ENCODE data around the gene SEMA4F. TPM values are rescaled to one million over a fixed set of nuclear protein-coding genes. Genes with fewer than 3 reads are reported as not detected.

SEMA4F gene
- total RNA-seq, 1 donor from 2014 or later: 12.5 TPM

DNA sequence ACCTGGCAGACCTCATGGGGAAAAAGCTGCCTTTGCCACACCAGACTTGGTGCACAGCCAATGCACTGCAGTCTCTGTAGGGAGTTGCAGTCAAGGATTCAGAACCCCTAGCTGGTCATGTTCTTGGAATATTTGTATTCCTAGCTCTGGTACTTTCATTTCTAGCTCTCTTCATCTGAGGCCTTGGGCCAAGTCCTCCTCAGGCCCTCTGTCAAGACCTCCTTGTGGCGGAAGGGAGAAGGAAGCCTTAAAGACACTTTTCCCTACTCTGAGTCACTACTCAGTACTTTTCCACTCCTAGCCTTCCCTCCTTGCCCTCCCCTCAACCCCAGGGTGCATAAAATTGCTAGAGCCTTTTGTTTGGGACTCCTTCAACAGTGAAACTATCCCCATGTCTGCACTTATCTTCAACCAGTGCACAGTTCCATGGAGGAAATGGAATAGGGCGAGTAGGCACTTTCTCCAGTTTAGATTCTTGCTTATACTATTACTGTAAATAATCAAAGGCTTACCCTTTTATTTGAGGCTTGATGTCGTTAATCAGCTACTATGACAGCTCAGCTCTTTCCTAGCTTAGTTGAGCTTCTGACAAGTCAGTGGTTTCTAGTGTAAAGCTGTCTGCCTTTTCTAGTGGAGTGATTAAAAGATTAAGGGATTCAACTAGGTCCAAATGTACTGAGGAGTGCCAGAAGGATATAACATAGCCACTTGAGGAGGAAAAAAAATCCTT, 21.7 kb upstream of the SEMA4F start:
- no peak for FAIRE-seq
- peaks cover 4% of the 10 kb centered on the region for H3K27me3 ChIP-seq (ENCODE audit: insufficient read depth, low read length)
- H3K9ac ChIP-seq (ENCODE audit: low read length): no peak overlapping the region
- no peaks in the 10 kb centered on the region for H3K36me3 Mint-ChIP-seq (ENCODE audit: low read depth, unreplicated experiment)
- no peak overlapping the region for H3K4me3 ChIP-seq (ENCODE audit: insufficient read depth, low read depth, low read length)
- no peak for TF ChIP-seq EZH2 (IDR thresholded peaks at IDR 0.05; ENCODE audit: insufficient read depth, low read length)
- TF ChIP-seq, protein P1, sequence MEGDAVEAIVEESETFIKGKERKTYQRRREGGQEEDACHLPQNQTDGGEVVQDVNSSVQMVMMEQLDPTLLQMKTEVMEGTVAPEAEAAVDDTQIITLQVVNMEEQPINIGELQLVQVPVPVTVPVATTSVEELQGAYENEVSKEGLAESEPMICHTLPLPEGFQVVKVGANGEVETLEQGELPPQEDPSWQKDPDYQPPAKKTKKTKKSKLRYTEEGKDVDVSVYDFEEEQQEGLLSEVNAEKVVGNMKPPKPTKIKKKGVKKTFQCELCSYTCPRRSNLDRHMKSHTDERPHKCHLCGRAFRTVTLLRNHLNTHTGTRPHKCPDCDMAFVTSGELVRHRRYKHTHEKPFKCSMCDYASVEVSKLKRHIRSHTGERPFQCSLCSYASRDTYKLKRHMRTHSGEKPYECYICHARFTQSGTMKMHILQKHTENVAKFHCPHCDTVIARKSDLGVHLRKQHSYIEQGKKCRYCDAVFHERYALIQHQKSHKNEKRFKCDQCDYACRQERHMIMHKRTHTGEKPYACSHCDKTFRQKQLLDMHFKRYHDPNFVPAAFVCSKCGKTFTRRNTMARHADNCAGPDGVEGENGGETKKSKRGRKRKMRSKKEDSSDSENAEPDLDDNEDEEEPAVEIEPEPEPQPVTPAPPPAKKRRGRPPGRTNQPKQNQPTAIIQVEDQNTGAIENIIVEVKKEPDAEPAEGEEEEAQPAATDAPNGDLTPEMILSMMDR (IDR thresholded peaks at IDR 0.05; ENCODE audit: insufficient read depth, low read depth, low read length): no peak
- H2AFZ ChIP-seq (ENCODE audit: low read depth, low read length): no peak overlapping the region
- H3K27me3 Mint-ChIP-seq (ENCODE audit: low read depth, unreplicated experiment): no peaks in the 10 kb centered on the region
- H4K20me1 ChIP-seq (ENCODE audit: insufficient read depth, low read length): no peaks in the 10 kb centered on the region
- no peak overlapping the region for H3K27ac ChIP-seq (ENCODE audit: low read depth, low read length)
- H3K27ac Mint-ChIP-seq (ENCODE audit: unreplicated experiment): no peak overlapping the region
- DNase-seq (ENCODE audit: low read depth): no peak
- no peak overlapping the region for H3K4me2 ChIP-seq (ENCODE audit: low read length)
- H3K79me2 ChIP-seq (ENCODE audit: insufficient read depth, low read length): no peaks in the 10 kb centered on the region
- no peaks in the 10 kb centered on the region for H3K4me1 ChIP-seq (ENCODE audit: insufficient read depth, low read length)
- H3K36me3 ChIP-seq (ENCODE audit: insufficient read depth, low read length): no peaks in the 10 kb centered on the region
- H3K9me3 ChIP-seq (ENCODE audit: insufficient read depth, low read depth, low read length): no peaks in the 10 kb centered on the region
- H3K9me3 Mint-ChIP-seq (ENCODE audit: unreplicated experiment): no peaks in the 10 kb centered on the region
- H3K4me1 Mint-ChIP-seq (ENCODE audit: low read depth, unreplicated experiment): peaks cover 9% of the 10 kb centered on the region
- H3K4me3 Mint-ChIP-seq (ENCODE audit: unreplicated experiment): no peak overlapping the region

DNA sequence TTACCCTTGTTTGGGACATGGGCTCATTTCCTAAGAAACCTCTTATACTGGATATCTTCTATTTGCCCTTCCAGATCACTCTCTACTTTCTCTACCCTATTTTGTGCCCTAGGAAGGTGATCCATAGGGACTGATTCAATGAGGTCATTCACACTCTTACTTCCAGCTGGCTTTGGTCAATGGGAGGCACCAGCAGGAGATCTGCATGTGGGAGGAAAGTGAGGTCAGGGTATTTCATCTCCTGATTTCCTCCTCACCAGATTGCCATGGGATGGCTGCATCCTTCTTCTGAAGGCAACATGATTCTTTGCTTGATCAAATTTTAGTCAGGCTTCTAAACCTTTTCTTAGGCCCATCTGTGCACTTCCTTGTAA, 21.1 kb upstream of the SEMA4F start:
- no peak for FAIRE-seq
- Mint-ChIP-seq H3K27ac (ENCODE audit: unreplicated experiment) (no peak overlapping the region), H3K9me3 (ENCODE audit: unreplicated experiment) (no peaks in the 10 kb centered on the region), H3K36me3 (ENCODE audit: low read depth, unreplicated experiment) (no peaks in the 10 kb centered on the region), H3K4me3 (ENCODE audit: unreplicated experiment) (no peak overlapping the region), H3K4me1 (ENCODE audit: low read depth, unreplicated experiment) (peaks cover 9% of the 10 kb centered on the region), H3K27me3 (ENCODE audit: low read depth, unreplicated experiment) (no peaks in the 10 kb centered on the region)
- no peak overlapping the region for H3K9ac ChIP-seq (ENCODE audit: low read length)
- no peak for DNase-seq (ENCODE audit: low read depth)
- no peaks in the 10 kb centered on the region for H3K9me3 ChIP-seq (ENCODE audit: insufficient read depth, low read depth, low read length)
- H3K27me3 ChIP-seq (ENCODE audit: insufficient read depth, low read length): peaks cover 8% of the 10 kb centered on the region
- H3K79me2 ChIP-seq (ENCODE audit: insufficient read depth, low read length): no peaks in the 10 kb centered on the region
- no peaks in the 10 kb centered on the region for H3K36me3 ChIP-seq (ENCODE audit: insufficient read depth, low read length)
- no peaks in the 10 kb centered on the region for H4K20me1 ChIP-seq (ENCODE audit: insufficient read depth, low read length)
- H2AFZ ChIP-seq (ENCODE audit: low read depth, low read length): no peak overlapping the region
- TF ChIP-seq EZH2 (IDR thresholded peaks at IDR 0.05; ENCODE audit: insufficient read depth, low read length): no peak
- TF ChIP-seq, protein P1 (IDR thresholded peaks at IDR 0.05; ENCODE audit: insufficient read depth, low read depth, low read length): no peak
- no peak overlapping the region for H3K4me3 ChIP-seq (ENCODE audit: insufficient read depth, low read depth, low read length)
- H3K4me1 ChIP-seq (ENCODE audit: insufficient read depth, low read length): no peaks in the 10 kb centered on the region
- H3K4me2 ChIP-seq (ENCODE audit: low read length): no peak overlapping the region
- no peak overlapping the region for H3K27ac ChIP-seq (ENCODE audit: low read depth, low read length)

DNA sequence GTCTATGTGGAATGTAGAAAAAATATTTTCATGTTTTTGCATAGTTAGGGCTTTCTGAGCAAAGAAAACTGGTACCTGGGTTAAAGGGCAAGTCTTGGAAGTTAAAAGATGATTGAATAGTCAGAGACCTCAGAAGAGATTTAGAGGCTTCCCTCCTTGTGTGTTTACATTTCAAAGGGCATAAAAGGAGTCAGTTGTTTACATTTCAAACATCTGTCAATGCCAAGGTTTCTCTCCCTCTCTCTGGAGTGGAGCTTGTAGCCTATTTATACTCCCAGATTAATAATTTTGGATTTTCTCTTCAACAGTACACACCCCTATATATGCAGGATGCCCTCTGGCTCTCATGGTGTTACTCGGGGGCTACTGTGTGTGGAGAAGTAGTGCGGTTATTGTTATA, 14.5 kb upstream of the SEMA4F start:
- Mint-ChIP-seq H3K27me3 (ENCODE audit: low read depth, unreplicated experiment) (no peaks in the 10 kb centered on the region), H3K9me3 (ENCODE audit: unreplicated experiment) (no peaks in the 10 kb centered on the region), H3K4me3 (ENCODE audit: unreplicated experiment) (no peak overlapping the region), H3K36me3 (ENCODE audit: low read depth, unreplicated experiment) (no peaks in the 10 kb centered on the region), H3K4me1 (ENCODE audit: low read depth, unreplicated experiment) (no peaks in the 10 kb centered on the region), H3K27ac (ENCODE audit: unreplicated experiment) (no peak overlapping the region)
- TF ChIP-seq, protein P1 (IDR thresholded peaks at IDR 0.05; ENCODE audit: insufficient read depth, low read depth, low read length): no peak
- no peak for TF ChIP-seq EZH2 (IDR thresholded peaks at IDR 0.05; ENCODE audit: insufficient read depth, low read length)
- Histone ChIP-seq H3K4me3 (ENCODE audit: insufficient read depth, low read depth, low read length) (no peak overlapping the region), H4K20me1 (ENCODE audit: insufficient read depth, low read length) (no peaks in the 10 kb centered on the region), H3K9me3 (ENCODE audit: insufficient read depth, low read depth, low read length) (no peaks in the 10 kb centered on the region), H3K36me3 (ENCODE audit: insufficient read depth, low read length) (no peaks in the 10 kb centered on the region), H3K4me1 (ENCODE audit: insufficient read depth, low read length) (no peaks in the 10 kb centered on the region), H3K27me3 (ENCODE audit: insufficient read depth, low read length) (peaks cover 12% of the 10 kb centered on the region), H3K79me2 (ENCODE audit: insufficient read depth, low read length) (no peaks in the 10 kb centered on the region), H3K9ac (ENCODE audit: low read length) (no peak overlapping the region), H3K27ac (ENCODE audit: low read depth, low read length) (no peak overlapping the region), H2AFZ (ENCODE audit: low read depth, low read length) (no peak overlapping the region), H3K4me2 (ENCODE audit: low read length) (no peak overlapping the region)
- no peak for FAIRE-seq
- DNase-seq (ENCODE audit: low read depth): no peak

All from astrocyte (in vitro differentiated cells and primary cell).